GM12878 (cell line): Measurements from ENCODE around the gene ADGRV1. TPM values are rescaled to one million over a fixed set of nuclear protein-coding genes. Genes with fewer than 3 reads are reported as not detected.

ENCODE experiments used
- ATAC-seq: fragments of 200-7000 bp; cut with Tn5 transposase; 3 replicates; pipeline ENCODE4 v1.9.1; 2020; ENCODE audit warnings: mild to moderate bottlenecking, moderate library complexity
- BruUV-seq: library from RNA; stranded (reverse); fragments of 400-500 nt; replicated peaks from 2 replicates; lab custom pipeline; 2021; lab: Mats Ljungman, UMichigan
- CTCF ChIA-PET: fragments of 300-600 bp; sonication (Branson Sonifier 250); formaldehyde crosslinking; extraction: SDS; loops from one replicate; lab custom pipeline; 2021; ENCODE audit warnings: inconsistent platforms; lab: Yijun Ruan, JAX
- POLR2A ChIA-PET: fragments of 350-600 bp; formaldehyde crosslinking; extraction: SDS; loops from one replicate; lab custom pipeline; 2021; ENCODE audit warnings: inconsistent platforms; lab: Charles Lee
- RAD21 ChIA-PET: fragments of 300-600 bp; sonication (Branson Sonifier 250); formaldehyde crosslinking; loops from one replicate; lab custom pipeline; 2023; ENCODE audit warnings: antibody characterized with exemption; ENCODE audit not compliant: unreplicated experiment; lab: Charles Lee
- SMC1A ChIA-PET: fragments of 300-600 bp; sonication (Branson Sonifier 250); formaldehyde crosslinking; loops from one replicate; lab custom pipeline; 2023; ENCODE audit not compliant: unreplicated experiment, uncharacterized antibody; lab: Charles Lee
- DNase-seq: peaks from one replicate; pipeline ENCODE4 v3.0.0-alpha.2; 2011; ENCODE audit warnings: low read depth, low spot score
- FAIRE-seq: peaks from 3 replicates; lab custom pipeline; 2011; peaks lifted over from hg19 to GRCh38; lab: Jason Lieb, UNC
- H2AFZ ChIP-seq: 2 replicates; pipeline ENCODE4 v1.6.0; 2011; ENCODE audit warnings: low read depth, low read length, control low read depth; ENCODE audit not compliant: control insufficient read depth
- H3K27ac ChIP-seq: 2 replicates; pipeline ENCODE4 v1.5.1; 2011; ENCODE audit warnings: control low read depth; ENCODE audit not compliant: control insufficient read depth, insufficient read depth
- H3K27me3 ChIP-seq, 2 experiments: replicated peaks in 1 of 2; 2 replicates each; pipeline versions ENCODE4 v1.6.0 to v1.6.1; 2011; ENCODE audit warnings: low read length in 1 of 2; ENCODE audit not compliant: control insufficient read depth in 2 of 2, insufficient read depth in 2 of 2
- H3K36me3 ChIP-seq, 2 experiments: 2 replicates each; pipeline ENCODE4 v1.5.1; 2011; ENCODE audit warnings: low read length in 1 of 2; ENCODE audit not compliant: control insufficient read depth in 2 of 2, insufficient read depth in 2 of 2
- H3K4me1 ChIP-seq: 2 replicates; pipeline ENCODE4 v1.6.1; 2011; ENCODE audit warnings: mild to moderate bottlenecking, low read length, moderate library complexity, mixed read lengths; ENCODE audit not compliant: control insufficient read depth, insufficient read depth
- H3K4me2 ChIP-seq: 2 replicates; pipeline ENCODE4 v1.6.0; 2011; ENCODE audit warnings: control low read depth; ENCODE audit not compliant: control insufficient read depth, insufficient read depth
- H3K4me3 ChIP-seq: fragments of 200-600 bp; sonication (generic); 2 replicates; pipeline ENCODE4 v1.5.1; 2016
- H3K79me2 ChIP-seq: 2 replicates; pipeline ENCODE4 v1.6.0; 2011; ENCODE audit warnings: low read length; ENCODE audit not compliant: control insufficient read depth, insufficient read depth
- H3K9ac ChIP-seq: 2 replicates; pipeline ENCODE4 v1.8.0; 2011; ENCODE audit warnings: low read length, control low read depth, mixed read lengths; ENCODE audit not compliant: control insufficient read depth, insufficient read depth
- H3K9me3 ChIP-seq: replicated peaks from 3 replicates; pipeline ENCODE4 v1.5.1; 2011; ENCODE audit warnings: mild to moderate bottlenecking, low read length; ENCODE audit not compliant: control insufficient read depth, insufficient read depth
- H4K20me1 ChIP-seq: 2 replicates; pipeline ENCODE4 v1.6.0; 2011; ENCODE audit not compliant: control insufficient read depth, insufficient read depth
- IRF4 ChIP-seq: IDR thresholded peaks from 2 replicates; pipeline ENCODE4 v1.6.1; 2011; ENCODE audit warnings: low read depth, low read length
- NR2F1 ChIP-seq: fragments of 450-650 bp; conservative IDR thresholded peaks from 2 replicates; pipeline ENCODE4 v1.6.1; 2017; ENCODE audit warnings: mild to moderate bottlenecking
- PAX5 ChIP-seq: IDR thresholded peaks from 2 replicates; pipeline ENCODE4 v1.6.1; 2011; ENCODE audit warnings: low read depth, low read length, borderline replicate concordance
- RB1 ChIP-seq: fragments of 450-650 bp; formaldehyde crosslinking; IDR thresholded peaks from 2 replicates; pipeline ENCODE4 v1.6.1; 2017; ENCODE audit warnings: mild to moderate bottlenecking, borderline replicate concordance
- WRNIP1 ChIP-seq: IDR thresholded peaks from 2 replicates; pipeline ENCODE4 v1.6.1; 2011; ENCODE audit warnings: low read depth, low read length, improper control_type of control experiment, borderline replicate concordance
- YBX1 ChIP-seq: fragments of 450-650 bp; IDR thresholded peaks from 2 replicates; pipeline ENCODE4 v1.6.1; 2016; ENCODE audit warnings: antibody characterized with exemption
- WGBS: methylation state at CpG from one replicate; pipeline ENCODE4 v1.1.6; 2016; ENCODE audit warnings: low lambda C conversion rate; ENCODE audit not compliant: insufficient replicate concordance, insufficient coverage; ENCODE audit errors: missing lambda C conversion rate; 5-methylcytosine and 5-hydroxymethylcytosine counted together
- in situ Hi-C: fragments of 300-500 bp; cut with MboI; formaldehyde crosslinking; loops from 9 replicates; pipeline ENCODE4 v1.14.3; 2018; ENCODE audit warnings: mixed read lengths
- intact Hi-C: fragments of 100-400 bp; cut with micrococcal nuclease; formaldehyde crosslinking; loops from one replicate; pipeline ENCODE4 v1.14.2; 2022; ENCODE audit not compliant: unreplicated experiment
- polyA plus RNA-seq, 11 experiments: library from polyadenylated mRNA; depleted of rRNA in 4 of 11; unstranded in 6 of 11; stranded (reverse) in 5 of 11; fragments of >200 nt; fragmentation: Nextera tagmentation in 4 of 11; fragmentation: Illumina TruSeq in 1 of 11; extraction: Ambion mirVana in 4 of 11; extraction: Trizol in 1 of 11; gene quantifications; 1 replicate in 1 of 11; 2 replicates in 10 of 11; pipeline versions ENCODE4 v1.2.1 to v1.2.3, GENCODE V29; 2011 to 2016; ENCODE audit warnings: inconsistent platforms in 2 of 11, missing spikeins in 2 of 11, low read depth in 1 of 11
- total RNA-seq, 4 experiments: library from RNA; depleted of rRNA in 3 of 4; stranded (reverse); fragments of >200 nt in 3 of 4; fragmentation: Illumina TruSeq in 1 of 4; extraction: Trizol in 1 of 4; gene quantifications; 2 replicates each; pipeline versions ENCODE4 v1.2.1 to v1.2.3, GENCODE V29; 2013 to 2021

ADGRV1 gene
- total and polyA plus RNA-seq, 10 of the 15 experiments (the other 5 are each of a cell fraction or from before 2014, with no cell fraction given) = 0.04 to 8.1 (median 0.16) TPM; not detected in 1

DNA sequence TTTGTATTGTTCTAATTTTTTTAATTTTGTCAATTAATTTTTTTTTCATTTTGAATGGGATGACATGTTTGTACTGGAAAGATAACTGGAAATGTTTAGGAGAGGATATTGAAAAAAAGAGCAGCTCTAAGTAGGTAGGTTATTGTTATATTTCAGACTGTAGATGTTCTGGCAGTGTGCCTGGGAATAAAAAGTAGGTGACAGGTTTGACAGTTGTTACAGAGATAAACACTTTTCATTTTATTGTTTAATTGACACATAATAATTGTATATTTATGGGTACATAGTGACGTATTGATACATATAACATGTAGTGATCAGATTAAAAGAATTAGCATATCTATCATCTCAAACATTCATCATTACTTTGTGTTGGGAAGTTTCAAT lies 545.5 kb downstream of the ADGRV1 start:
- CTCF ChIA-PET = interaction anchor here (0.7 to 4.2 kb wide), 10 partner anchors 10 to 315 kb away, joined by 3 to 69 read pairs (median 4); partner anchors contain the start of gene ARRDC3

DNA sequence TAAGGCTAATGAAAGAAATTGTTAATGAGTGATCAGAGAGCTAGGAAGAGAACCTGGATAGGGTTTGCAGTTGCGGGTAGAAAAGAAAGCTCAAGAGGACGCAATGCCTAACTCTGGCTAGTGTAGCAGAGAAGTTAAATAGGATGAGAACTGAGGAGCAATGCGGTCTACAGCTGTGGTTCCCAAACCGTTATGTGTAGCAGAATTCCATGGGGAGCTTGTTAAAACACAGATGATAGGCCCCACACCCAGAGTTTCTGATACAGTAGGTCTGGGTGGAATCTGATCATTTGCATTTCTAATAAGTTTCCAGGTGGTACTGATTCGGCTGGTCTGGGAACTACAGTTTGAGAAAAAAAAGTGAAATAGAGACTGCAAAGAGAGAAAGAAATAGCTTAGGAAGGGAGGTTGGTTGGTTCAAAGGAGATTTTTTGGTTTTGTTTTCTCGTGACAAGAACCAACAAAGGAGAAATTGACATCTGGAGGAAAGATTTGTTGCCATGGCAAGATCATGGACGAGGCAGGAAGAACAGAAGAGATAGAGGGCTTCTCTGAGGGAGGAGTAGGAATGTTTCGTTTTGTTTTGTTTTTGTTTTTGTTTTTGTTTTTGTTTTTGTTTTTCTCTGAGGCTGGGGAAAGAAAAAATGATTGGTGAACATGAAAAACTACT lies 548.4 kb downstream of the ADGRV1 start:
- Histone ChIP-seq H2AFZ (no peak overlapping the region), H3K4me3 (no peak overlapping the region), H3K9me3 (no peaks in the 10 kb centered on the region), H3K36me3 (no peaks in the 10 kb centered on the region), H4K20me1 (no peaks in the 10 kb centered on the region), H3K9ac (no peak overlapping the region)
- SMC1A ChIA-PET = interaction anchor here (0.7 to 5.3 kb wide), 8 partner anchors 14 to 315 kb away, joined by 3 to 33 read pairs (median 4); no protein-coding TSS in a partner anchor
- FAIRE-seq = no peak
- no peak for TF ChIP-seq IRF4
- no peak for TF ChIP-seq RB1
- TF ChIP-seq PAX5 = no peak
- no peak for TF ChIP-seq WRNIP1
- TF ChIP-seq, all 136 proteins: peak for 0
- H3K27me3 ChIP-seq = no peaks in the 10 kb centered on the region
- ChIA-PET POLR2A (interaction anchor here (1.2 kb wide), 1 partner anchor 274 kb away, joined by 4 read pairs; no protein-coding TSS in a partner anchor), RAD21 (interaction anchor here (2.0 kb wide), 1 partner anchor 278 kb away, joined by 10 read pairs; no protein-coding TSS in a partner anchor), CTCF (interaction anchor here (1.3 to 2.6 kb wide), 2 partner anchors 174 to 278 kb away, joined by 4 to 12 read pairs; no protein-coding TSS in a partner anchor)
- ATAC-seq = no peak
- WGBS = 70% methylated on average over 8 of the region's 8 CpGs
- H3K4me1 ChIP-seq = no peaks in the 10 kb centered on the region
- no TSS peak for BruUV-seq
- H3K4me2 ChIP-seq = no peak overlapping the region
- intact Hi-C loops = no loop called here
- in situ Hi-C loops = no loop called here
- H3K79me2 ChIP-seq = no peaks in the 10 kb centered on the region
- no peak for DNase-seq
- no peak overlapping the region for H3K27ac ChIP-seq

More for the DNA sequence above, 545.5 kb downstream of the ADGRV1 start:
- ChIA-PET RAD21 (interaction anchor here (1.5 to 3.0 kb wide), 4 partner anchors 45 to 315 kb away, joined by 3 to 20 read pairs (median 13); no protein-coding TSS in a partner anchor), SMC1A (interaction anchor here (1.1 to 4.4 kb wide), 6 partner anchors 9 to 316 kb away, joined by 4 to 60 read pairs (median 5); partner anchors contain the start of gene ARRDC3), POLR2A (interaction anchor here (0.7 to 0.8 kb wide), 2 partner anchors 277 to 318 kb away, joined by 4 to 5 read pairs; no protein-coding TSS in a partner anchor)
- no peaks in the 10 kb centered on the region for H4K20me1 ChIP-seq
- H3K36me3 ChIP-seq = no peaks in the 10 kb centered on the region
- in situ Hi-C loops (loop anchor here (5.0 kb wide), 1 partner anchor 118 kb away; no protein-coding TSS in a partner anchor), intact Hi-C loops (loop anchor here (5.0 kb wide), 1 partner anchor 178 kb away; no protein-coding TSS in a partner anchor)
- TF ChIP-seq YBX1 (no peak), NR2F1 (no peak)
- no TSS peak for BruUV-seq
- H3K9me3 ChIP-seq = no peaks in the 10 kb centered on the region
- no peak overlapping the region for H3K9ac ChIP-seq
- WGBS = 28% methylated on average over 1 of the region's 1 CpG
- no peak for ATAC-seq
- no peak overlapping the region for H3K4me3 ChIP-seq
- H3K27me3 ChIP-seq = no peaks in the 10 kb centered on the region
- DNase-seq = no peak
- H3K79me2 ChIP-seq = no peaks in the 10 kb centered on the region
- no peak overlapping the region for H2AFZ ChIP-seq
- FAIRE-seq = no peak
- no peak overlapping the region for H3K4me2 ChIP-seq
- no peak overlapping the region for H3K27ac ChIP-seq
- H3K4me1 ChIP-seq = no peaks in the 10 kb centered on the region
